OCI-LY7 (cell line): ENCODE measurements around the gene HDAC4. TPM values are rescaled to one million over a fixed set of nuclear protein-coding genes. Genes with fewer than 3 reads are reported as not detected.

Experiments
- BruUV-seq: library from RNA; stranded (reverse); fragments of 400-500 nt; replicated peaks from 2 replicates; lab custom pipeline; 2021; lab: Mats Ljungman, UMichigan
- CTCF ChIA-PET: fragments of 300-600 bp; sonication (Branson Sonifier 250); formaldehyde crosslinking; loops from one replicate; lab custom pipeline; 2022; ENCODE audit warnings: antibody characterized with exemption; ENCODE audit not compliant: unreplicated experiment; lab: Charles Lee
- POLR2A ChIA-PET: fragments of 300-600 bp; sonication (Branson Sonifier 250); formaldehyde crosslinking; loops from one replicate; lab custom pipeline; 2022; ENCODE audit warnings: antibody characterized with exemption; lab: Charles Lee
- DNase-seq: peaks from one replicate; pipeline ENCODE4 v3.0.0-alpha.2; 2015; ENCODE audit warnings: low spot score
- H2AFZ ChIP-seq: fragments of 200-600 bp; sonication (generic), shearing (Covaris generic); 2 replicates; pipeline ENCODE4 v1.6.1; 2014; ENCODE audit warnings: mild to moderate bottlenecking, antibody characterized with exemption, low read length, moderate library complexity
- H3K27ac ChIP-seq: fragments of 200-600 bp; sonication (generic); 2 replicates; pipeline ENCODE4 v1.5.1; 2014; ENCODE audit warnings: mixed run types, low read depth, mild to moderate bottlenecking, moderate library complexity, low read length, inconsistent platforms; ENCODE audit not compliant: poor library complexity, severe bottlenecking
- H3K36me3 ChIP-seq: fragments of 200-600 bp; sonication (generic); 2 replicates; pipeline ENCODE4 v1.6.1; 2014; ENCODE audit warnings: mild to moderate bottlenecking, antibody characterized with exemption, low read length, moderate library complexity, mixed read lengths; ENCODE audit not compliant: insufficient read depth
- H3K4me1 ChIP-seq: fragments of 200-600 bp; sonication (generic); 2 replicates; pipeline ENCODE4 v1.5.1; 2014; ENCODE audit warnings: mild to moderate bottlenecking, low read length; ENCODE audit not compliant: insufficient read depth, poor library complexity, severe bottlenecking
- H3K4me2 ChIP-seq: fragments of 200-600 bp; sonication (generic); 2 replicates; pipeline ENCODE4 v1.6.1; 2014; ENCODE audit warnings: mild to moderate bottlenecking, low read length
- H3K4me3 ChIP-seq: fragments of 200-600 bp; sonication (generic); 2 replicates; pipeline ENCODE4 v1.5.1; 2014; ENCODE audit warnings: mild to moderate bottlenecking, low read depth, low read length; ENCODE audit not compliant: poor library complexity, severe bottlenecking
- H3K79me2 ChIP-seq: fragments of 200-600 bp; sonication (generic); 2 replicates; pipeline ENCODE4 v1.6.1; 2016; ENCODE audit warnings: low read depth, mild to moderate bottlenecking, low read length, moderate library complexity, mixed read lengths; ENCODE audit not compliant: insufficient read depth
- H3K9me2 ChIP-seq: fragments of 200-600 bp; sonication (generic); 2 replicates; pipeline ENCODE4 v1.6.1; 2016; ENCODE audit warnings: mild to moderate bottlenecking, low read length, mixed read lengths; ENCODE audit not compliant: insufficient read depth
- H3K9me3 ChIP-seq: fragments of 200-600 bp; sonication (generic); 2 replicates; pipeline ENCODE4 v1.6.1; 2014; ENCODE audit warnings: mild to moderate bottlenecking, mixed run types, low read length, mixed read lengths
- H4K20me1 ChIP-seq: fragments of 200-600 bp; sonication (generic); 2 replicates; pipeline ENCODE4 v1.6.1; 2014; ENCODE audit warnings: mild to moderate bottlenecking, antibody characterized with exemption, low read length, moderate library complexity, mixed read lengths; ENCODE audit not compliant: insufficient read depth
- CTCF ChIP-seq: fragments of 200-600 bp; sonication (generic); conservative IDR thresholded peaks from 2 replicates; pipeline ENCODE4 v1.5.1; 2014; ENCODE audit warnings: mild to moderate bottlenecking, antibody characterized with exemption, low read length, moderate library complexity, mixed read lengths
- EZH2phosphoT487 ChIP-seq: fragments of 200-600 bp; sonication (generic); IDR thresholded peaks from 2 replicates; pipeline ENCODE4 v1.6.1; 2018; ENCODE audit warnings: low read depth, borderline replicate concordance, mild to moderate bottlenecking, mixed run types, antibody characterized with exemption, low read length, moderate library complexity, mixed read lengths
- intact Hi-C: fragments of 100-400 bp; cut with micrococcal nuclease; formaldehyde crosslinking; loops from one replicate; pipeline ENCODE4 v1.10.0; 2022; ENCODE audit not compliant: unreplicated experiment
- total RNA-seq, 2 experiments: library from RNA; depleted of rRNA in 1 of 2; stranded (reverse); fragments of >200 nt in 1 of 2; shearing (Covaris generic) in 1 of 2; gene quantifications; 2 replicates each; pipeline ENCODE4 v1.2.3, GENCODE V29; 2014 to 2022

HDAC4 gene
- total RNA-seq, 2 experiments from 2014 or later: 10.2 to 20.6 TPM

- ChIA-PET CTCF (no interaction called here), POLR2A (no interaction called here)
- Histone ChIP-seq H3K4me2 (no peak overlapping the region), H3K79me2 (no peaks in the 10 kb centered on the region), H4K20me1 (no peaks in the 10 kb centered on the region), H2AFZ (no peak overlapping the region), H3K9me2 (no peaks in the 10 kb centered on the region), H3K4me3 (no peak overlapping the region), H3K36me3 (no peaks in the 10 kb centered on the region), H3K4me1 (no peaks in the 10 kb centered on the region), H3K9me3 (no peaks in the 10 kb centered on the region), H3K27ac (no peak overlapping the region)
- BruUV-seq: no TSS peak
- intact Hi-C loops: no loop called here
- no peak for TF ChIP-seq EZH2phosphoT487
- no peak for TF ChIP-seq CTCF
- DNase-seq: no peak
Measured at GRCh38 chr2:239047420-239047819, 353.4 kb downstream of the HDAC4 start.

- H3K36me3 ChIP-seq: no peaks in the 10 kb centered on the region
- H3K4me2 ChIP-seq: no peak overlapping the region
- no peaks in the 10 kb centered on the region for H3K9me3 ChIP-seq
- no peak overlapping the region for H2AFZ ChIP-seq
- intact Hi-C loops: no loop called here
- TF ChIP-seq CTCF: no peak
- no peak for TF ChIP-seq EZH2phosphoT487
- H4K20me1 ChIP-seq: no peaks in the 10 kb centered on the region
- BruUV-seq: no TSS peak
- ChIA-PET POLR2A (no interaction called here), CTCF (no interaction called here)
- H3K27ac ChIP-seq: no peak overlapping the region
- H3K79me2 ChIP-seq: no peaks in the 10 kb centered on the region
- no peak for DNase-seq
- H3K4me1 ChIP-seq: no peaks in the 10 kb centered on the region
- no peak overlapping the region for H3K4me3 ChIP-seq
- H3K9me2 ChIP-seq: no peaks in the 10 kb centered on the region
Measured at GRCh38 chr2:239046822-239047221, 354.0 kb downstream of the HDAC4 start.

GRCh38 chr2:239044336-239044735, 356.5 kb downstream of the HDAC4 start:
- Histone ChIP-seq H3K4me3 (no peak overlapping the region), H3K27ac (no peak overlapping the region), H3K79me2 (no peaks in the 10 kb centered on the region), H4K20me1 (no peaks in the 10 kb centered on the region), H3K9me3 (no peaks in the 10 kb centered on the region), H3K36me3 (no peaks in the 10 kb centered on the region), H2AFZ (no peak overlapping the region), H3K9me2 (no peaks in the 10 kb centered on the region), H3K4me2 (no peak overlapping the region), H3K4me1 (no peaks in the 10 kb centered on the region)
- ChIA-PET CTCF (no interaction called here), POLR2A (no interaction called here)
- no TSS peak for BruUV-seq
- DNase-seq: no peak
- intact Hi-C loops: no loop called here
- TF ChIP-seq CTCF (no peak), EZH2phosphoT487 (no peak)
